Spleen (tissue), 11 donors: Measurements from ENCODE around the gene RPL18. TPM values are rescaled to one million over a fixed set of nuclear protein-coding genes. Genes with fewer than 3 reads are reported as not detected.
"Not testable (repeated sequence)": the region's sequence is repeated elsewhere in the genome, so short reads cannot be mapped to it uniquely, and the experiment has no call there.

ENCODE experiments used
- DNase-seq: peaks from one replicate; pipeline ENCODE4 v3.0.0-alpha.2; 2020
- H3K27ac ChIP-seq, 8 donors: fragments of 200-600 bp; sonication (generic) in 7 of 8; 1 replicate in 4 of 8; 2 replicates in 4 of 8; pipeline versions ENCODE4 v1.5.0 to v1.8.0; 2016 to 2021; ENCODE audit warnings: inconsistent platforms in 4 of 8, mild to moderate bottlenecking in 4 of 8, moderate library complexity in 1 of 8
- H3K27me3 ChIP-seq, 7 donors: fragments of 200-600 bp; sonication (generic) in 6 of 7; replicated peaks in 1 of 7; 1 replicate in 4 of 7; 2 replicates in 3 of 7; pipeline versions ENCODE4 v1.5.0 to v1.8.0; 2016 to 2021; ENCODE audit warnings: inconsistent platforms in 3 of 7, mild to moderate bottlenecking in 1 of 7
- H3K36me3 ChIP-seq, 6 donors: fragments of 200-600 bp; sonication (generic) in 5 of 6; 1 replicate in 4 of 6; 2 replicates in 2 of 6; pipeline versions ENCODE4 v1.5.0 to v1.8.0; 2016 to 2021; ENCODE audit warnings: inconsistent platforms in 2 of 6
- H3K4me1 ChIP-seq, 6 donors: fragments of 200-600 bp; sonication (generic) in 5 of 6; 1 replicate in 3 of 6; 2 replicates in 3 of 6; pipeline versions ENCODE4 v1.5.0 to v1.8.0; 2016 to 2021; ENCODE audit warnings: inconsistent platforms in 3 of 6
- H3K4me3 ChIP-seq, 8 donors: fragments of 200-600 bp; sonication (generic) in 7 of 8; 1 replicate in 4 of 8; 2 replicates in 4 of 8; pipeline versions ENCODE4 v1.5.0 to v1.8.0; 2016 to 2021; ENCODE audit warnings: inconsistent platforms in 4 of 8, mild to moderate bottlenecking in 4 of 8, moderate library complexity in 2 of 8
- H3K9me3 ChIP-seq, 8 donors: fragments of 200-600 bp; sonication (generic) in 7 of 8; 1 replicate in 4 of 8; 2 replicates in 4 of 8; pipeline versions ENCODE4 v1.5.0 to v1.8.0; 2016 to 2021; ENCODE audit warnings: inconsistent platforms in 4 of 8
- POLR2A ChIP-seq, 3 donors: fragments of 450-650 bp; IDR thresholded peaks; one replicate each; pipeline ENCODE4 v1.5.1; 2017; ENCODE audit warnings: antibody characterized with exemption in 3 of 3, mild to moderate bottlenecking in 1 of 3
- POLR2AphosphoS5 ChIP-seq, 3 donors: sonication (generic); formaldehyde crosslinking; IDR thresholded peaks; one replicate each; pipeline ENCODE4 v1.5.1; 2017; ENCODE audit warnings: antibody characterized with exemption in 3 of 3
- WGBS, 5 donors: extraction: QIAGEN DNeasy Blood & Tissue Kit in 3 of 5; methylation state at CpG; one replicate each; pipeline versions ENCODE4 v1.1.5 to v1.1.7; 2013 to 2018; 5-methylcytosine and 5-hydroxymethylcytosine counted together
- intact Hi-C: fragments of 100-400 bp; cut with DNase I; formaldehyde crosslinking; loops from one replicate; pipeline ENCODE4 v1.15.0; 2023; ENCODE audit warnings: low total_unique reads
- polyA plus RNA-seq, 3 donors: library from polyadenylated mRNA; stranded (reverse); fragments of 200-250 nt; gene quantifications; one replicate each; pipeline ENCODE4 v1.2.1, GENCODE V29; 2013
- total RNA-seq, 7 donors: library from RNA; depleted of rRNA in 3 of 7; stranded (reverse); fragments of >200 nt in 3 of 7; fragmentation: NEBNext Ultra II Directional in 4 of 7; extraction: Animal tissue kit (Norgen Biotek cat#: 25700) in 4 of 7; gene quantifications; one replicate each; pipeline versions ENCODE4 v1.1.0 to v1.2.1, GENCODE V29; 2016 to 2021
- TF ChIP-seq, protein P1 (sequence below), 11 experiments: fragments of 200-600 bp in 7 of 11; fragments of 450-650 bp in 4 of 11; sonication (generic) in 4 of 11; IDR thresholded peaks in 8 of 11; conservative IDR thresholded peaks in 3 of 11; 1 replicate in 7 of 11; 2 replicates in 4 of 11; pipeline versions ENCODE4 v1.4.0 to v1.8.0; 2016 to 2021; ENCODE audit warnings: antibody characterized with exemption in 11 of 11, inconsistent platforms in 4 of 11, mild to moderate bottlenecking in 1 of 11
- donor health status: healthy with polysubstance abuse.
- donor health status: DM: no; HTN: no; CAD: no; lungs with moderate emphysema.
- donor health status: DM: no; HTN: no; CAD: no.
- donor health status: Bipolar disorder and iron deficiency.
- donor health status: healthy.
- donor health status: DM: no; HTN: no; CAD: no.
- donor health status: DM: yes; HTN: yes; CAD: no.

Gene RPL18
- total and polyA plus RNA-seq, 10 donors = 1,136 to 5,575 (median 2,485) TPM

DNA sequence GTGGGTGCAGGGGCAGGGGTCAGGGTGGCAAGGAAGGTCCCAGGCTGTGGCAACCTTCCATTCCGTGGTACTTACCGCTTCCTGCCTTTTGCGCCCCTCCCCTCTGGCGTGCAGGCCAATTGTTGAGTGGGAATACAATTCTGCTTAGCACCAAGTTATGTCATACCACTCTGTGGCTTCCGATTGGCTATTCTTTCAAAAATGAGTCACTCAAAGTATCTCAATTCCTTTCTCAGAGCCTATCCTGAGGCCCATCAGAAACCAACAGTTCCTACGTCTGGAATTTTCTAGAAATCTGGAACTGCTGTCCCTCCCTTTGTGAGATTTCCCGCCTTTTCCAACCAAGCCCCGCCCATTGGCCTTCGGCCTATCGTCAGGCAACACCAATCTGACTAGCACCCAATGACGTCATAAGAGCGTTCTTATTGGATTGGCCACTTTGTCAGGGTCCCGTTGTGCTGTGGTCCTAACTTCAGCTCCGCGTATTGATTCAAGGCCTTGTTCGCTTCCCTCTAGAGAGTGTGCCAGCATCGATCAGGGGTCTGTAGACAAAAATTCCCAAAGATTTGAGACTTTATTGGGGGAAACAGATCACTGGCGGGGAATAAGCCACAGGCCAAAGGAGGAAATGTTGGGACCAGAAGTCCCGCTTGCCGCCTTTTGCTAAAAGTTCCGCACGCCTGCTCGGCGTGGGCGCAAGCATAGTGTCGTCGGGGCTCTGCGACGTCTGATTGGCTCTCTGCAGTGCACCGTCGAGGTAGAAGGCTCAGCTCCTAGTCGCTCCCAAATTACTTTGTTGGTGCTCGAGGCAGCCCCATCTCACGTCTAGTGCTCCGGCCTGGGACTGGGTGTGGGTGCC, 42.1 kb upstream of the RPL18 start:
- Histone ChIP-seq H3K4me1 (peaks cover 10 to 21% (median 17%) of the 10 kb centered on the region in 6 donors), H3K9me3 (no peaks in the 10 kb centered on the region), H3K36me3 (no peaks in the 10 kb centered on the region), H3K27me3 (no peaks in the 10 kb centered on the region), H3K4me3 (peak overlapping the region in 4 of 8 donors; percentile 5 to 55 (median 10)), H3K27ac (peak overlapping the region; percentile 62 to 85 (median 74))
- intact Hi-C loops = no loop called here
- TF ChIP-seq, protein P1, sequence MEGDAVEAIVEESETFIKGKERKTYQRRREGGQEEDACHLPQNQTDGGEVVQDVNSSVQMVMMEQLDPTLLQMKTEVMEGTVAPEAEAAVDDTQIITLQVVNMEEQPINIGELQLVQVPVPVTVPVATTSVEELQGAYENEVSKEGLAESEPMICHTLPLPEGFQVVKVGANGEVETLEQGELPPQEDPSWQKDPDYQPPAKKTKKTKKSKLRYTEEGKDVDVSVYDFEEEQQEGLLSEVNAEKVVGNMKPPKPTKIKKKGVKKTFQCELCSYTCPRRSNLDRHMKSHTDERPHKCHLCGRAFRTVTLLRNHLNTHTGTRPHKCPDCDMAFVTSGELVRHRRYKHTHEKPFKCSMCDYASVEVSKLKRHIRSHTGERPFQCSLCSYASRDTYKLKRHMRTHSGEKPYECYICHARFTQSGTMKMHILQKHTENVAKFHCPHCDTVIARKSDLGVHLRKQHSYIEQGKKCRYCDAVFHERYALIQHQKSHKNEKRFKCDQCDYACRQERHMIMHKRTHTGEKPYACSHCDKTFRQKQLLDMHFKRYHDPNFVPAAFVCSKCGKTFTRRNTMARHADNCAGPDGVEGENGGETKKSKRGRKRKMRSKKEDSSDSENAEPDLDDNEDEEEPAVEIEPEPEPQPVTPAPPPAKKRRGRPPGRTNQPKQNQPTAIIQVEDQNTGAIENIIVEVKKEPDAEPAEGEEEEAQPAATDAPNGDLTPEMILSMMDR (IDR thresholded peaks at IDR 0.05 in 8 of 11, conservative IDR thresholded peaks at IDR 0.05 in 3 of 11) = peak in 2 of 11 experiments; percentile 15 to 24
- peak in 2 of 3 donors; percentile 48 to 52 for TF ChIP-seq POLR2AphosphoS5 (IDR thresholded peaks at IDR 0.05)
- no peak for TF ChIP-seq POLR2A (IDR thresholded peaks at IDR 0.05)
- 45 to 55% (median 46%) methylated on average over 35 of the region's 35 CpGs for WGBS, 5 donors
- DNase-seq = peak; percentile 89

DNA sequence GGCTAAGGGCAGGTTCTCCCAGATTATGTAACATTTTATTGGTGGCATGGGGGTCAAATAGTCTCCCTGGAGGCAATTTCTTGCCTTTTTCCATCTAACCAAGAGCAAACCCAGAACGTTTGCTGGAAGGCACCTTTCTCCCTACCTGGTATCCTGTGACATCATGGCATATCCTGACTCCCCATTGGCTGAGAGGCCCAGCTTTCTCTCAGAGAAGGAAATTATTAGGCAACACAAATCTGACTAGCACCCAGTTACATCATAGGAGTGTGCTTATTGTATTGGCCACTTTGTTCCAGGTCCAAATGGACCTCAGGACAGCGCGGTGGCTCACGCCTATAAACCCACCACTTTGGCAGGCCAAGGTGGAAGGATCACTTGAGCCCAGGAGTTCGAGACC, 40.8 kb upstream of the RPL18 start:
- Histone ChIP-seq H3K27ac (no peak overlapping the region), H3K4me3 (no peak overlapping the region), H3K9me3 (no peaks in the 10 kb centered on the region), H3K36me3 (no peaks in the 10 kb centered on the region), H3K4me1 (peaks cover 10 to 21% (median 17%) of the 10 kb centered on the region in 6 donors), H3K27me3 (no peaks in the 10 kb centered on the region)
- 74 to 81% (median 77%) methylated on average over 5 of the region's 5 CpGs for WGBS, 5 donors
- intact Hi-C loops = no loop called here
- TF ChIP-seq POLR2AphosphoS5 (IDR thresholded peaks at IDR 0.05) (no peak), POLR2A (IDR thresholded peaks at IDR 0.05) (no peak)
- TF ChIP-seq, protein P1 (IDR thresholded peaks at IDR 0.05 in 8 of 11, conservative IDR thresholded peaks at IDR 0.05 in 3 of 11) = no peak
- no peak for DNase-seq

DNA sequence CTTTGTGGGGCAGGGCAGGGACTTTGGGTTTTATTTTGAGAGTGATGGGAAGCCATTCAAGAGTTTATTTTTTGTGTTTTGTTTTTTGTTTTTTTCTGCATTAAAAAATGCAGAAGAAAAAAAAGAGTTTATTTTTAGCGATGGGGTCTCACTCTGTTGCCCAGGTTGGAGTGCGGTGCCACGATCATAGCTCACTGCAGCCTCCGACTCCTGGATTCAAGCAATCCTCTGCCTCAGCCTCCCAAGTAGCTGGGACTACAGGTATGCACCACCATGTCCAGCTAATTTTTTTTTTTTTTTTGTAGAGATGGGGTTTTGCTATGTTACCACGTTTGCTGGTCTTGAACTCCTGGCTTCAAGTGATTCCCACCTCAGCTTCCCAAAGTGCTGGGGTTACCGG, 39.5 kb upstream of the RPL18 start:
- intact Hi-C loops = no loop called here

DNA sequence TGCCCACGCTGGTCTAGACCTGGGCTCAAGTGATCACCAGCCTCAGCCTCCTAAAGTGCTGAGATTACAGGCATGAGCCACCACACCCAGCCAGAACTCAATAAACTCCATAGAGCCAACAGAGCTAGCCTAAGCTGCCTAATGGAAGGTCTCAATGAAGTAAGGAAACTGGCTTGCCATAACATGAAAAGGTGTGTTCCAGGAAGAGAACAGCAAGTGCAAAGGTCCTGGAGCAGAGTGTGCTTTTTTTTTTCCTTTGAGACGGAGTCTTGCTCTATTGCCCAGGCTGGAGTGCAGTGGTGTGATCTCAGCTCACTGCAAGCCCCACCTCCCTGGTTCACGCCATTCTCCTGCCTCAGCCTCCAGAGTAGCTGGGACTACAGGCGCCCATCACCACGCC, 38.9 kb upstream of the RPL18 start:
- H3K27me3 ChIP-seq, H3K36me3 ChIP-seq, H3K4me3 ChIP-seq, intact Hi-C loops, H3K27ac ChIP-seq, H3K9me3 ChIP-seq, DNase-seq: not testable (repeated sequence)
- H3K4me1 ChIP-seq = peaks cover 10 to 26% (median 19%) of the 10 kb centered on the region in 6 donors
- WGBS, 5 donors = 88 to 95% (median 91%) methylated on average over 5 of the region's 5 CpGs

More for the DNA sequence above, 39.5 kb upstream of the RPL18 start:
- Histone ChIP-seq H3K36me3 (no peaks in the 10 kb centered on the region), H3K9me3 (no peaks in the 10 kb centered on the region), H3K4me1 (peaks cover 10 to 21% (median 17%) of the 10 kb centered on the region in 6 donors), H3K27me3 (no peaks in the 10 kb centered on the region), H3K27ac (no peak overlapping the region), H3K4me3 (no peak overlapping the region)
- WGBS, 5 donors = 92 to 97% (median 95%) methylated on average over 6 of the region's 6 CpGs
- no peak for DNase-seq
- no peak for TF ChIP-seq POLR2A (IDR thresholded peaks at IDR 0.05)
- no peak for TF ChIP-seq POLR2AphosphoS5 (IDR thresholded peaks at IDR 0.05)
- TF ChIP-seq, protein P1 (IDR thresholded peaks at IDR 0.05 in 8 of 11, conservative IDR thresholded peaks at IDR 0.05 in 3 of 11) = no peak
